Duodenal mucosa (tissue), 2 donors: ENCODE results near the gene RNF126.

Source experiments
- H3K27ac ChIP-seq: one replicate; pipeline ENCODE4 v1.7.0; 2013; ENCODE audit warnings: low read depth, low read length
- H3K27me3 ChIP-seq, 2 donors: one replicate each; pipeline ENCODE4 v1.7.0; 2013; ENCODE audit warnings: low read length in 2 of 2, control low read depth in 1 of 2; ENCODE audit not compliant: insufficient read depth in 2 of 2, control insufficient read depth in 1 of 2
- H3K36me3 ChIP-seq, 2 donors: one replicate each; pipeline ENCODE4 v1.7.0; 2013; ENCODE audit warnings: low read length in 2 of 2, control low read depth in 1 of 2; ENCODE audit not compliant: insufficient read depth in 2 of 2, control insufficient read depth in 1 of 2
- H3K4me1 ChIP-seq, 2 donors: one replicate each; pipeline ENCODE4 v1.7.0; 2013; ENCODE audit warnings: low read length in 2 of 2, control low read depth in 1 of 2; ENCODE audit not compliant: insufficient read depth in 2 of 2, control insufficient read depth in 1 of 2
- H3K4me3 ChIP-seq, 2 donors: one replicate each; pipeline ENCODE4 v1.7.0; 2013; ENCODE audit warnings: low read length in 2 of 2, low read depth in 1 of 2
- H3K9ac ChIP-seq, 2 donors: one replicate each; pipeline ENCODE4 v1.7.0; 2013; ENCODE audit warnings: low read length in 2 of 2, low read depth in 1 of 2
- H3K9me3 ChIP-seq, 2 donors: one replicate each; pipeline ENCODE4 v1.7.0; 2013; ENCODE audit warnings: low read length in 2 of 2, control low read depth in 1 of 2; ENCODE audit not compliant: control insufficient read depth in 1 of 2

The RNF126 gene

DNA sequence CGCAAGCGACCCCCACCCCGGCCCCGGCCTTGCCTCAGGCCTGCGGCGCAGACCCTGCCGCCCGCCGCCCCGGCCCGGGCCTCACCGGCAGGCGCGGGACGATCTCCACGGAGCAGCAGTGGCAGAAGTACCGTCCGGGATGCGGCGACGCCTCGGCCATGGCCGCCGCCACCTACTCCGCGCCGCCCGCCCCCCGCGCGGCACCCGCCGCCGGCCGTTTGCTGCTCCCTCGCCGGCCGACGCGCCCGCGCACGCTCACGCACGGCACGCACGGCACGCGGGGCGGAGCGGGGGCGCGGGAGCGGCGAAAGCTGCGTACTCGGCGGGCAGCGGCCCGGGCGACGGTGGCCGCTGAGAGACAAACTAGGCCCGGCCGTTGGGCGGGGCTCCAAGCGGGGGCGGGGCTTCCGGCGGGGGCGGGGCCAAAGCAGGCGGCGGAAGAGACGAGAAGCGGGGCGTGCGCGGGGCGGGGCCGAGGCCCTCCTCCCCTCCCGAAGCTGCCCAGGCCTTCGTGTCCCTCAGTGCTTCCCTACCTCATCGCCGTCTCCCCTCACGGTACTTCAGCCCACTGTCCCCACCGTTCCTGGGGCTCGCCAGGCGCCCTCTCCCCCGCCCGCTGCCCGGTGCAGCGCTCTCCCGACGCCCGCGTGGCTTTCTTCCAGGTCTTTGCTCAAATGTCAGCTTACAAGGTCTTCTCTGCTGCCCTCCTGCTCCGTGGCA is at the start of gene RNF126:
Gene RNF126, minus strand, starts transcription at position 253 of the 720 bp plus-strand sequence. Its CDS starts 93 bp downstream, at position 160.
- H3K27me3 ChIP-seq = no peaks in the 10 kb centered on the region
- H3K4me1 ChIP-seq = peaks cover 35 to 54% of the 10 kb centered on the region in 2 donors
- H3K27ac ChIP-seq = peak within 1 kb of the TSS; percentile 89
- peak within 1 kb of the TSS; percentile 71 to 72 for H3K4me3 ChIP-seq
- H3K9ac ChIP-seq = peak within 1 kb of the TSS; percentile 92 to 94
- peaks cover 0 to 6% of the 10 kb centered on the region in 2 donors for H3K36me3 ChIP-seq
- H3K9me3 ChIP-seq = no peaks in the 10 kb centered on the region

DNA sequence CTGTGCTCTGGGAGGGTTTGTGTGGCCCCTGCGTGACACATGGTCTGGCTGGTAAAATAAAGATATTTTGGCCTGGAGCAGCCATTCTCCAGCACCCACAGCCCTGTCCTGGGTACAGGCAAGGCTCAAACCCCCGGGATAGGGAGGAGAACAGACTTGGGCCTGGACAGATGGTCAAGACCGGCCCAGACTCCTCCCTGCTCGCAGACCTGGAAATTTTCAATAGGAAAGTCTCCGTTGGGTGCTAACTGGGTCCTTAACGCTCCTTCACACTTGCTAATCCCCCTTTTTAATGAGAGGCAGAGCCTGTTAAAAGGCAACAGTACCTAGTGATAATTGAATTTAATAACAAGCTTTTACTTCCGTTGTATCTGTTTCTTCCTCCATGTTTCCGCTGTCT is 48.2 kb upstream of the RNF126 start:
- peaks cover 2 to 7% of the 10 kb centered on the region in 2 donors for H3K9me3 ChIP-seq
- H3K9ac ChIP-seq = no peak overlapping the region
- no peaks in the 10 kb centered on the region for H3K36me3 ChIP-seq
- no peak overlapping the region for H3K27ac ChIP-seq
- H3K4me3 ChIP-seq = no peak overlapping the region
- no peaks in the 10 kb centered on the region for H3K4me1 ChIP-seq
- H3K27me3 ChIP-seq = peaks cover 3 to 16% of the 10 kb centered on the region in 2 donors

DNA sequence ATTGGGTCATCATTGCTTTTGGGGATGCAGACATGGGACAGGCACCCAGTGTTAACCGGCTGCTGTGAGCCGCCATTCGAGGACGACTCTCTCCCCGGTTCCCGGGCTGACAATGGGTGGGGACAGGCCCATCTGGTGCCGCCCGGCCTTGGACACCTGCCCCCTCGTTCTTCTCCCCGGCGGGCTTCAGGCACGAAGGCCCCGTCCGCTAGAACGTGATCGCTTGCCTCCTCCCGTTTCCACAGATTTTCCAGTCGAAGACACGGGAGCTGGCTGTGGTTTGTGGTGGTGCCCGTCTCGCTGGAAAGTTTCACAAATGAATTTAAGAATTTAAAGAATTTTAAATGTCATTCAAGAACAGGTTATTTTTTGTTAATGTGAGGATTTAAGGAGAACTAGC is 47.8 kb upstream of the RNF126 start:
- peaks cover 2 to 6% of the 10 kb centered on the region in 2 donors for H3K9me3 ChIP-seq
- H3K4me3 ChIP-seq = no peak overlapping the region
- H3K4me1 ChIP-seq = no peaks in the 10 kb centered on the region
- H3K9ac ChIP-seq = no peak overlapping the region
- H3K27ac ChIP-seq = no peak overlapping the region
- H3K36me3 ChIP-seq = no peaks in the 10 kb centered on the region
- H3K27me3 ChIP-seq = peaks cover 3 to 16% of the 10 kb centered on the region in 2 donors

- no peak overlapping the region for H3K27ac ChIP-seq
- H3K4me3 ChIP-seq = peak overlapping the region in 1 of 2 donors; percentile 32
- peaks cover 3 to 16% of the 10 kb centered on the region in 2 donors for H3K27me3 ChIP-seq
- H3K9me3 ChIP-seq = peaks cover 0 to 2% of the 10 kb centered on the region in 2 donors
- H3K4me1 ChIP-seq = no peaks in the 10 kb centered on the region
- no peaks in the 10 kb centered on the region for H3K36me3 ChIP-seq
- no peak overlapping the region for H3K9ac ChIP-seq
These were observed 47.1 kb upstream of the RNF126 start for GRCh38 chr19:709965-710571.

DNA sequence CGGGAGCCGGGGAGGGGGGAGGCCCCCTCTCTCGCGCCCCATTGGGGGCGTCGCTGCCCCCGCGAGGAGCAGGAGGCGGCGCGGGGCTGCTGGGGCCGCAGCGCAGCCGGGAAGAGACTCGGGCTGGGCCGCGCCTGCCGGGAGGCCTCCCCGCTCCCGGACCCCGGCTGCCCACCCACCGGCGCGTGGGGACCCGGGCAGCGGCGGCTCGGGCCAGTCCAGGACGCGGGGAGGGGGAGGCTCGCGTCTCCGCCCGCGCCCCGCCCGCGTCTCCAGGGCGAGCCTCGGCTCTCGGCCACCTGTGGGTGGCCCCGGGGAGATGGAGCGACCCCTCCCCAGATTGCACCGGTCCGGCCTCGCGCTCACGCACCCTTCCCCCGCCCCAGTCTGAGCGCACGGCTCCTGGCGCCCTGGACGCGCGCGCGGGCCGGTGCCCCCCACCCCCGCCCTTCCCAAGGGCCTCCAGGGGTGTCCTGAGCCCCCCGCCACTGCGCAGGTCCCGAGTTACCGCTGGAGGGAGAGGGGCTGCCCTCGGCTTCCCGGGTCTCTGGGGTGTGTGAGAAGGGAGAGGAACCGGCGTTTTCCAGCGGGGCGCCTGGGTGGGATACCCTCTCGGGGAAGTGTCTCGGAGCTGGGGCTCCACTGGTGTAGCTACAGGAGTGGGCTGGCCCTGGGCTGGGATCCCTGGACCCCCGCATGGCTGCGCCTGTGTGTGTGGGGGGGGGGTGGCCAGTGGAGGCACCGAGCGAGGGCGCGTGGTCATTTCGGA is 46.4 kb upstream of the RNF126 start:
- Histone ChIP-seq H3K9me3 (peaks cover 0 to 2% of the 10 kb centered on the region in 2 donors), H3K36me3 (no peaks in the 10 kb centered on the region), H3K27ac (peak overlapping the region; percentile 42), H3K4me3 (peak overlapping the region in 1 of 2 donors; percentile 32), H3K27me3 (peaks cover 3 to 16% of the 10 kb centered on the region in 2 donors), H3K9ac (no peak overlapping the region), H3K4me1 (peaks cover 2 to 3% of the 10 kb centered on the region in 2 donors)

GRCh38 chr19:708154-709143 is 45.4 kb upstream of the RNF126 start, which contains the start of gene PALM:
PALM (plus strand) TSS chr19:708935; CDS start chr19:709147, 212 bp downstream.
- H3K9me3 ChIP-seq = peaks cover 0 to 2% of the 10 kb centered on the region in 2 donors
- no peaks in the 10 kb centered on the region for H3K36me3 ChIP-seq
- peak within 1 kb of the TSS; percentile 42 for H3K27ac ChIP-seq
- H3K27me3 ChIP-seq = peaks cover 3 to 16% of the 10 kb centered on the region in 2 donors
- no peak within 1 kb of the TSS for H3K9ac ChIP-seq
- peaks cover 5 to 6% of the 10 kb centered on the region in 2 donors for H3K4me1 ChIP-seq
- peak within 1 kb of the TSS in 1 of 2 donors; percentile 32 for H3K4me3 ChIP-seq

DNA sequence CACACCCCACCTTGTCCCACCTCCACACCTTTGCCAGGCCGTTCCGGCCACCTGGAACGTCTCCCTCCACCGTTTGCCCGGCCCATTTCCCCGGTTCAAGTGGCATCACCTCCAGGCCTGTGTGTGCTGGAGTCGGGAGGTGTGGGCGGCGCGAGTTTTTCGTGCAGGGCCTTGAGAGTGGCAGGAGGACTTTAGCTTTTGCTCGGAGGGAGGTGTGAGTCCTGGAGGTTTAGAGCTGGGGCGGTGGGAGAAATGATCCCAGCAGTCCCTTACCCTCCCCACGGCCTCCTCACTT is 41.4 kb upstream of the RNF126 start:
- H3K27me3 ChIP-seq = peaks cover 0 to 8% of the 10 kb centered on the region in 2 donors
- peak overlapping the region in 1 of 2 donors; percentile 57 for H3K9ac ChIP-seq
- peak overlapping the region; percentile 25 to 60 for H3K4me3 ChIP-seq
- H3K9me3 ChIP-seq = peaks cover 0 to 2% of the 10 kb centered on the region in 2 donors
- no peaks in the 10 kb centered on the region for H3K36me3 ChIP-seq
- H3K4me1 ChIP-seq = peaks cover 5 to 6% of the 10 kb centered on the region in 2 donors
- no peak overlapping the region for H3K27ac ChIP-seq

DNA sequence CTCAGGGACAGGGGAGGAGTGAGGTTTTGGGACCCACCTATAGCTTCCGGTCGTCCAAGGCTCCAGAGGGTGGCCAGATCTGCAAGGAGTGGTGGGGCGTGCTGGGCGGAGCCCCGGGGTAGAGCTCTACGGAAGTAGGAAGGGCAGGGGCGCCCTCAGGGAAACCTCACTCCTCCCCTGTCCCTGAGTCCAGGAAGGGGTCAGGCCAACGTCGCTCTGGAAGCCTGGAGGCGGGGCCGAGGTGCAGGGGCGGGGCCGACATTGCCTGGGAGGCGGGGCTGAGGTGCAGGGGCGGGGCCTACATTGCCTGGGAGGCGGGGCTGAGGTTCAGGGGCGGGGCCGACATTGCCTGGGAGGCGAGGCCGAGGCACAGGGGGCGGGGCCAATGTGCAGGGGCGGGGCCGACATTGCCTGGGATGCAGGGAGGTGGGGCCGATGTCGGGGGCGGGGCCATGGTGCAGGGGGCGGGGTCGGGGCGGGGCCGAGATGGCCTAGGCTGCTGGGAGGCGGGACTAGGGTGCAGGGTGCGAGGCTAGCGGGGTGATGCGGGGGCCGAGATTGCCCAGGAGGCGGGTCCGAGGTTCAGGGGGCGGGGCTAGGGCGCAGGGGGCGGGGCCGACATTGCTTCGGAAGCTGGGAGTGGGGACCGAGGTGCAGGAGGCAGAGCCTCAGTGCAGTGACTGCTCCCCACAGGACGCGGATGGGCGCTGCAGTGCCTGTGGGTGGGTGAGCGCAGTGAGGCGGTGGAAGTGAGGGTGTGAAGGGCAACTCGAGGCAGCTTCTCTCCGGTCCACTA is 40.8 kb upstream of the RNF126 start:
- H3K9ac ChIP-seq = peak overlapping the region in 1 of 2 donors; percentile 57
- H3K4me3 ChIP-seq = peak overlapping the region; percentile 31 to 61
- peaks cover 5 to 6% of the 10 kb centered on the region in 2 donors for H3K4me1 ChIP-seq
- H3K27me3 ChIP-seq = peaks cover 0 to 12% of the 10 kb centered on the region in 2 donors
- H3K9me3 ChIP-seq = peaks cover 0 to 2% of the 10 kb centered on the region in 2 donors
- H3K27ac ChIP-seq = no peak overlapping the region
- no peaks in the 10 kb centered on the region for H3K36me3 ChIP-seq

DNA sequence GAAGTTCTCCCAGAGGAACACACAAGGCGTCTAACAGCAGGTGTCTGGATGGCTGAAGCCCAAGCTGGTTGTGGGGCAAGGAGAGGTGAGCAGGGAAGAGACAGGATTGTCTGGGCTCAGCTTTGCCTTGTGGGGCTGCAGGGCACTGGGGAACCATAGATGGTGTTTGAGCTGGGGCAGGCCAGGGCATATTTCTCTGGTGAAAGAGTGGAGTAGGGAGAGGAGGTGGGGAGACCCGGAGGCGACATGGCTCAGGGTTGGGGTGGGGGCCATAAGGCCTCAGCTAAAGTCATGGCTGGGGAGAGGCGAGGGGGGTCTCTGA is 40.3 kb upstream of the RNF126 start:
- no peak overlapping the region for H3K27ac ChIP-seq
- H3K9ac ChIP-seq = peak overlapping the region in 1 of 2 donors; percentile 32

More for the DNA sequence above, 40.3 kb upstream of the RNF126 start:
- peak overlapping the region; percentile 31 to 61 for H3K4me3 ChIP-seq
- peaks cover 0 to 10% of the 10 kb centered on the region in 2 donors for H3K27me3 ChIP-seq
- H3K9me3 ChIP-seq = peaks cover 0 to 2% of the 10 kb centered on the region in 2 donors
- no peaks in the 10 kb centered on the region for H3K36me3 ChIP-seq
- peaks cover 5 to 6% of the 10 kb centered on the region in 2 donors for H3K4me1 ChIP-seq
